ENCODE data around the gene URAD.

The URAD gene

GRCh38 chr13:27985600-27985999, 2.9 kb downstream of the URAD start:
- no peak for TF ChIP-seq CTCF (IDR thresholded peaks at IDR 0.05; ENCODE audit: low read depth, low read length, poor library complexity, severe bottlenecking)
- TF ChIP-seq EZH2phosphoT487 (IDR thresholded peaks at IDR 0.05; ENCODE audit: borderline replicate concordance, low read length), result no peak
- Histone ChIP-seq H3K4me2 (ENCODE audit: low read length) (no peak overlapping the region), H3K4me1 (ENCODE audit: control insufficient read depth, low read length) (no peaks in the 10 kb centered on the region), H3K36me3 (ENCODE audit: control insufficient read depth, low read length) (no peaks in the 10 kb centered on the region), H3K9me3 (ENCODE audit: control insufficient read depth, insufficient read depth, low read length) (no peaks in the 10 kb centered on the region), H4K20me1 (ENCODE audit: control insufficient read depth, insufficient read depth, low read depth, low read length) (0 out of 2 replicates have a peak, but pooled peaks cover 3% of the 10 kb centered on the region), H3K9me2 (replicated peaks; ENCODE audit: control insufficient read depth, low read length) (no peaks in the 10 kb centered on the region), H3K27ac (ENCODE audit: low read depth, low read length) (no peak overlapping the region), H3K4me3 (ENCODE audit: low read length) (no peak overlapping the region), H3K79me2 (ENCODE audit: control insufficient read depth, low read length) (no peaks in the 10 kb centered on the region), H3K27me3 (ENCODE audit: control insufficient read depth, low read length) (peaks cover 25% of the 10 kb centered on the region), H3F3A (ENCODE audit: control insufficient read depth, insufficient read depth) (no peaks in the 10 kb centered on the region)

- no peaks in the 10 kb centered on the region for H3K79me2 ChIP-seq (ENCODE audit: control insufficient read depth, low read length)
- H3K9me2 ChIP-seq (replicated peaks; ENCODE audit: control insufficient read depth, low read length), result no peaks in the 10 kb centered on the region
- no peak overlapping the region for H3K27ac ChIP-seq (ENCODE audit: low read depth, low read length)
- 0 out of 2 replicates have a peak, but pooled peaks cover 3% of the 10 kb centered on the region for H4K20me1 ChIP-seq (ENCODE audit: control insufficient read depth, insufficient read depth, low read depth, low read length)
- peaks cover 44% of the 10 kb centered on the region for H3K27me3 ChIP-seq (ENCODE audit: control insufficient read depth, low read length)
- no peak overlapping the region for H3K4me2 ChIP-seq (ENCODE audit: low read length)
- H3K4me3 ChIP-seq (ENCODE audit: low read length), result no peak overlapping the region
- TF ChIP-seq CTCF (IDR thresholded peaks at IDR 0.05; ENCODE audit: low read depth, low read length, poor library complexity, severe bottlenecking), result no peak
- no peak for TF ChIP-seq EZH2phosphoT487 (IDR thresholded peaks at IDR 0.05; ENCODE audit: borderline replicate concordance, low read length)
- H3K36me3 ChIP-seq (ENCODE audit: control insufficient read depth, low read length), result no peaks in the 10 kb centered on the region
- H3F3A ChIP-seq (ENCODE audit: control insufficient read depth, insufficient read depth), result no peaks in the 10 kb centered on the region
- H3K4me1 ChIP-seq (ENCODE audit: control insufficient read depth, low read length), result no peaks in the 10 kb centered on the region
- no peaks in the 10 kb centered on the region for H3K9me3 ChIP-seq (ENCODE audit: control insufficient read depth, insufficient read depth, low read length)
Observed at GRCh38 chr13:27982361-27982760, 6.1 kb downstream of the URAD start.

- H3K27me3 ChIP-seq (ENCODE audit: control insufficient read depth, low read length), result peaks cover 47% of the 10 kb centered on the region
- no peak overlapping the region for H3K4me3 ChIP-seq (ENCODE audit: low read length)
Observed at GRCh38 chr13:27981006-27981708, 7.3 kb downstream of the URAD start.

More at GRCh38 chr13:27981006-27981708, 7.3 kb downstream of the URAD start:
- no peaks in the 10 kb centered on the region for H3K9me3 ChIP-seq (ENCODE audit: control insufficient read depth, insufficient read depth, low read length)
- H4K20me1 ChIP-seq (ENCODE audit: control insufficient read depth, insufficient read depth, low read depth, low read length), result 0 out of 2 replicates have a peak, but pooled peaks cover 3% of the 10 kb centered on the region
- H3K9me2 ChIP-seq (replicated peaks; ENCODE audit: control insufficient read depth, low read length), result no peaks in the 10 kb centered on the region
- TF ChIP-seq EZH2phosphoT487 (IDR thresholded peaks at IDR 0.05; ENCODE audit: borderline replicate concordance, low read length), result no peak
- no peak for TF ChIP-seq CTCF (IDR thresholded peaks at IDR 0.05; ENCODE audit: low read depth, low read length, poor library complexity, severe bottlenecking)
- H3K4me2 ChIP-seq (ENCODE audit: low read length), result no peak overlapping the region
- H3K79me2 ChIP-seq (ENCODE audit: control insufficient read depth, low read length), result no peaks in the 10 kb centered on the region
- H3K27ac ChIP-seq (ENCODE audit: low read depth, low read length), result no peak overlapping the region
- no peaks in the 10 kb centered on the region for H3K36me3 ChIP-seq (ENCODE audit: control insufficient read depth, low read length)
- no peaks in the 10 kb centered on the region for H3K4me1 ChIP-seq (ENCODE audit: control insufficient read depth, low read length)
- no peaks in the 10 kb centered on the region for H3F3A ChIP-seq (ENCODE audit: control insufficient read depth, insufficient read depth)
